Measurements from ENCODE around the gene ENAH. TPM values are rescaled to one million over a fixed set of nuclear protein-coding genes. Genes with fewer than 3 reads are reported as not detected.

Gene ENAH
- total and polyA plus RNA-seq, 12 donors, result 12.4 to 201 (median 99.8) TPM

GRCh38 chr1:225677350-225678124, 24.6 kb upstream of the ENAH start:
- intact Hi-C loops (cut with DNase I), result no loop called here
- Histone ChIP-seq H3K9me3 (no peaks in the 10 kb centered on the region), H3K36me3 (no peaks in the 10 kb centered on the region), H3K27ac (no peak overlapping the region), H3K27me3 (peaks cover 0 to 15% (median 0%) of the 10 kb centered on the region in 7 donors), H3K4me1 (peaks cover 0 to 6% (median 0%) of the 10 kb centered on the region in 9 donors), H3K4me3 (peak overlapping the region in 6 of 10 donors; percentile 18 to 41 (median 34))
- ATAC-seq (peak in 5 of 8 donors; percentile 26 to 47 (median 38)), DNase-seq (no peak)
- TF ChIP-seq, protein P1, sequence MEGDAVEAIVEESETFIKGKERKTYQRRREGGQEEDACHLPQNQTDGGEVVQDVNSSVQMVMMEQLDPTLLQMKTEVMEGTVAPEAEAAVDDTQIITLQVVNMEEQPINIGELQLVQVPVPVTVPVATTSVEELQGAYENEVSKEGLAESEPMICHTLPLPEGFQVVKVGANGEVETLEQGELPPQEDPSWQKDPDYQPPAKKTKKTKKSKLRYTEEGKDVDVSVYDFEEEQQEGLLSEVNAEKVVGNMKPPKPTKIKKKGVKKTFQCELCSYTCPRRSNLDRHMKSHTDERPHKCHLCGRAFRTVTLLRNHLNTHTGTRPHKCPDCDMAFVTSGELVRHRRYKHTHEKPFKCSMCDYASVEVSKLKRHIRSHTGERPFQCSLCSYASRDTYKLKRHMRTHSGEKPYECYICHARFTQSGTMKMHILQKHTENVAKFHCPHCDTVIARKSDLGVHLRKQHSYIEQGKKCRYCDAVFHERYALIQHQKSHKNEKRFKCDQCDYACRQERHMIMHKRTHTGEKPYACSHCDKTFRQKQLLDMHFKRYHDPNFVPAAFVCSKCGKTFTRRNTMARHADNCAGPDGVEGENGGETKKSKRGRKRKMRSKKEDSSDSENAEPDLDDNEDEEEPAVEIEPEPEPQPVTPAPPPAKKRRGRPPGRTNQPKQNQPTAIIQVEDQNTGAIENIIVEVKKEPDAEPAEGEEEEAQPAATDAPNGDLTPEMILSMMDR (IDR thresholded peaks at IDR 0.05), result no peak
- WGBS, 2 donors, result 33 to 49% methylated on average over 40 of the region's 40 CpGs

DNA sequence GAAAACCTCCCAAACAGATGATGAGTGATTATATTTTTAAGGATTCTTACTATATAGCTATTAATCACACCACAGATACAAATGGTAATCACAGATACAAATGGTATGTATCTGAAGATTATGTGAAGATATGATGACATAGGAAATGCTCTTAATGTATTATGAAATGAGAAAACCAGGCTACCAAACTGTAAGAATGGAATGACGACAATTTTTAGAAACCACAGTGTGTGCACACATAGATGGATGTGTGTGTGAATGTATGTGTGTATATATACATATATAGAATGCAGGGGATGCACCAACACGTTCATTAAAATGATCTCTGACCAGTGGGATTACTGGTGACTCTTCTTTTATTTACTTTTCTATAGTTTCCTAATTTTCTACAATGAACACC, 21.5 kb upstream of the ENAH start:
- H3K4me3 ChIP-seq, result no peak overlapping the region
- DNase-seq (no peak), ATAC-seq (no peak)
- WGBS, 2 donors, result 85 to 92% methylated on average over 2 of the region's 2 CpGs
- no peak overlapping the region for H3K27ac ChIP-seq
- TF ChIP-seq, protein P1 (IDR thresholded peaks at IDR 0.05), result no peak
- no peaks in the 10 kb centered on the region for H3K36me3 ChIP-seq
- peaks cover 0 to 6% (median 0%) of the 10 kb centered on the region in 9 donors for H3K4me1 ChIP-seq
- H3K27me3 ChIP-seq, result peaks cover 0 to 15% (median 0%) of the 10 kb centered on the region in 7 donors
- H3K9me3 ChIP-seq, result no peaks in the 10 kb centered on the region
- intact Hi-C loops (cut with DNase I), result no loop called here

DNA sequence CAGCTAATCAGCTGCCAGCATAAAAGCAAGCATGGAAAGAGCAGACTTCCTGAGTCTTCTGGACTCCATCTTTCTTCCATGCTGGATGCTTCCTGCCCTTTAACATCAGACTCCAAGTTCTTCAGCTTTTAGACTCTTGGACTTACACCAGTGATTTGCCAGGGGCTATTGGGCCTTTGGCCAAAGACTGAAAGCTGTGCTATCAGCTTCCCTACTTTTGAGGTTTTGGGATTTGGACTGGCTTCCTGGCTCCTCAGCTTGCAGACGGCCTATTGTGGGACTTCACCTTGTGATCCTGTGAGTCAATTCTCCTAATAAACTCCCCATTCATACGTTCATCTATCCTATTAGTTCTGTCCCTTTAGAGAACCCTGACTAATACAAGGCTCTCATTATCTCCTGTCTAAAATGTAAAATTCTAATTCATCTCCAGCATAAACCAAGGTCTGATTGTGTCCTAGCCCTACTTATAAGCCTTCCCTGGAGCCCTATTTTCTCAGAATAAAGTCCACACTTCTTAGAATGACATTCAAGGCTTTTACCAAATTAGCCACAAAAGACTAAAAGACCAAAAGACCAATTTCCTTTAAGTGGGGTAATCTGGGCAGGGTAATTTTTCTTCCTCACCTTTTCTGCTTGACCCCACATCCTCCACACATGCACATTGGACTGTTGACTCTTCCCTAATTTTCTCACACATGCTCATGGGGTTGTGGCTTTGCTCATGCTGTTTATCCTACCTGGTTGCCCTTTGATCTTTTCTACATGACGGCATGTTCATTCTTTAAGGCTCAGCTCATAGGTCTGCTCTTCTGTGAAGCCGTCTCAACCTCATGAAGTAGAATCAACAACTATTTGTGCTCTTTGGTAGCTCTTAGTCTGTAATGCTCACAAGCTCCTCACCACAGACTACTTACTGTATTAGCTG, 18.1 kb upstream of the ENAH start:
- Histone ChIP-seq H3K4me3 (no peak overlapping the region), H3K9me3 (no peaks in the 10 kb centered on the region), H3K27me3 (no peaks in the 10 kb centered on the region), H3K4me1 (peaks cover 0 to 9% (median 2%) of the 10 kb centered on the region in 9 donors), H3K27ac (no peak overlapping the region), H3K36me3 (no peaks in the 10 kb centered on the region)
- 80 to 82% methylated on average over 4 of the region's 4 CpGs for WGBS, 2 donors
- intact Hi-C loops (cut with DNase I), result no loop called here
- DNase-seq (no peak), ATAC-seq (no peak)
- TF ChIP-seq, protein P1 (IDR thresholded peaks at IDR 0.05), result no peak

GRCh38 chr1:225670356-225670755, 17.4 kb upstream of the ENAH start:
- 92 to 94% methylated on average over 7 of the region's 7 CpGs for WGBS, 2 donors
- peaks cover 0 to 9% (median 2%) of the 10 kb centered on the region in 9 donors for H3K4me1 ChIP-seq
- intact Hi-C loops (cut with DNase I), result no loop called here
- H3K4me3 ChIP-seq, result no peak overlapping the region
- no peak for DNase-seq
- no peak for ATAC-seq
- no peaks in the 10 kb centered on the region for H3K27me3 ChIP-seq
- H3K9me3 ChIP-seq, result no peaks in the 10 kb centered on the region
- no peaks in the 10 kb centered on the region for H3K36me3 ChIP-seq
- TF ChIP-seq, protein P1 (IDR thresholded peaks at IDR 0.05), result no peak
- no peak overlapping the region for H3K27ac ChIP-seq
